ENCODE measurements around the gene TNRC18.

DNA sequence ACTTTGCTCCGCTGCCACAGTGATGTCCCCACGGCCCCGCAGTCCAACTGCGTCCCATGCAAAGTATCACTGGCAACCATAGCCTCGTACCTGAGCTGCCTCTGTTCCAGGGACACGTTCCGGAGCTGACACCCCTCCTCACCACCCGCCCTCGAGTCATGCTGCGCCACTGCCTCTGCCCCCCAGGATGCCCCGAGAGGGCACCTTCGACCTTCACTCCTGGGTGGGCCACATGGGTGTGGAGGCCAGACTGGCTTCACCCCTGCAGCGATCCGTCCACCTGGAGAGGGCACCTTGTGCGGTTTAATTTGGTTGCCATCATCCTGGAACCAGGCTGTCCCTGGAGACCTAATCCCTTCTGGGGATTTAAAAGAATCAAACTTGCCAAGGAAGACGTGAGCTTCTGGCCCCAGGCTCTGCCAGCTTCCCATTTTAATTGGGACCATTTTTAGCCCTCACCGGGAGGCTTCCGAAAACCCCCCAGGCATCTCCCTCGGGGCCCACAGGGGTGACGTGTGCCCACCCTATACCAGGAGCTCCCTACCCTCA, 19.2 kb upstream of the TNRC18 start:
- TF ChIP-seq, protein P1, sequence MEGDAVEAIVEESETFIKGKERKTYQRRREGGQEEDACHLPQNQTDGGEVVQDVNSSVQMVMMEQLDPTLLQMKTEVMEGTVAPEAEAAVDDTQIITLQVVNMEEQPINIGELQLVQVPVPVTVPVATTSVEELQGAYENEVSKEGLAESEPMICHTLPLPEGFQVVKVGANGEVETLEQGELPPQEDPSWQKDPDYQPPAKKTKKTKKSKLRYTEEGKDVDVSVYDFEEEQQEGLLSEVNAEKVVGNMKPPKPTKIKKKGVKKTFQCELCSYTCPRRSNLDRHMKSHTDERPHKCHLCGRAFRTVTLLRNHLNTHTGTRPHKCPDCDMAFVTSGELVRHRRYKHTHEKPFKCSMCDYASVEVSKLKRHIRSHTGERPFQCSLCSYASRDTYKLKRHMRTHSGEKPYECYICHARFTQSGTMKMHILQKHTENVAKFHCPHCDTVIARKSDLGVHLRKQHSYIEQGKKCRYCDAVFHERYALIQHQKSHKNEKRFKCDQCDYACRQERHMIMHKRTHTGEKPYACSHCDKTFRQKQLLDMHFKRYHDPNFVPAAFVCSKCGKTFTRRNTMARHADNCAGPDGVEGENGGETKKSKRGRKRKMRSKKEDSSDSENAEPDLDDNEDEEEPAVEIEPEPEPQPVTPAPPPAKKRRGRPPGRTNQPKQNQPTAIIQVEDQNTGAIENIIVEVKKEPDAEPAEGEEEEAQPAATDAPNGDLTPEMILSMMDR (IDR thresholded peaks at IDR 0.05; ENCODE audit: extremely low read depth in 1 of 2, insufficient read depth in 1 of 2, low read depth in 1 of 2, low read length in 2 of 2): no peak
- TF ChIP-seq POLR2A (IDR thresholded peaks at IDR 0.05; ENCODE audit: low read depth, low read length): no peak
- TF ChIP-seq JUN (IDR thresholded peaks at IDR 0.05; ENCODE audit: borderline replicate concordance, insufficient read depth, insufficient read length, low read depth): no peak
- TF ChIP-seq POLR2AphosphoS5 (IDR thresholded peaks at IDR 0.05; ENCODE audit: insufficient read depth, low read depth, low read length): no peak
